H1 (cell line): ENCODE measurements around the gene MAN2C1. TPM values are rescaled to one million over a fixed set of nuclear protein-coding genes. Genes with fewer than 3 reads are reported as not detected.
A peak's percentile ranks its signal among the peaks of the same experiment; 100 is the strongest.

Experiments
- CTCF ChIA-PET: fragments of 300-600 bp; sonication (Branson Sonifier 250); formaldehyde crosslinking; loops from one replicate; lab custom pipeline; 2021; ENCODE audit not compliant: partially characterized antibody; lab: Charles Lee
- POLR2A ChIA-PET: fragments of 300-600 bp; sonication (Branson Sonifier 250); formaldehyde crosslinking; loops from one replicate; lab custom pipeline; 2021; ENCODE audit warnings: inconsistent platforms; ENCODE audit not compliant: partially characterized antibody; lab: Charles Lee
- DNase-seq, 2 experiments: peaks; one replicate each; pipeline versions ENCODE4 v3.0.0 to v3.0.0-alpha.2; 2010 to 2022; ENCODE audit warnings: low spot score in 2 of 2, low read depth in 1 of 2, mixed read lengths in 1 of 2
- FAIRE-seq: peaks from 2 replicates; lab custom pipeline; 2011; peaks lifted over from hg19 to GRCh38; lab: Jason Lieb, UNC
- H2AFZ ChIP-seq: 2 replicates; pipeline ENCODE4 v1.8.1; 2012; ENCODE audit warnings: low read length, inconsistent platforms
- H2AK5ac ChIP-seq: 2 replicates; pipeline ENCODE4 v1.6.1; 2013; ENCODE audit warnings: low read depth, low read length
- H2BK120ac ChIP-seq: replicated peaks from 2 replicates; pipeline ENCODE3; 2013; ENCODE audit warnings: low read depth, low read length, inconsistent platforms
- H2BK12ac ChIP-seq: 2 replicates; pipeline ENCODE4 v1.6.1; 2013; ENCODE audit warnings: low read depth, low read length
- H2BK15ac ChIP-seq: 2 replicates; pipeline ENCODE4 v1.6.1; 2013; ENCODE audit warnings: low read length
- H2BK20ac ChIP-seq: 2 replicates; pipeline ENCODE4 v1.6.1; 2013; ENCODE audit warnings: low read length
- H2BK5ac ChIP-seq: 2 replicates; pipeline ENCODE4 v1.6.1; 2013; ENCODE audit warnings: low read depth, low read length
- H3K14ac ChIP-seq: 2 replicates; pipeline ENCODE4 v1.6.1; 2013; ENCODE audit warnings: inconsistent platforms; ENCODE audit not compliant: insufficient read length
- H3K18ac ChIP-seq: 2 replicates; pipeline ENCODE4 v1.6.1; 2013; ENCODE audit warnings: low read length; ENCODE audit errors: extremely low read depth
- H3K23ac ChIP-seq: 2 replicates; pipeline ENCODE4 v1.6.1; 2013; ENCODE audit warnings: inconsistent platforms; ENCODE audit not compliant: insufficient read length
- H3K23me2 ChIP-seq: 2 replicates; pipeline ENCODE4 v1.6.1; 2013; ENCODE audit warnings: low read depth, low read length
- H3K27ac ChIP-seq: 2 replicates; pipeline ENCODE4 v1.6.1; 2011; ENCODE audit warnings: low read depth, low read length, inconsistent platforms
- H3K27me3 ChIP-seq, 4 experiments: replicated peaks in 1 of 4; 1 replicate in 1 of 4; 2 replicates in 3 of 4; pipeline versions ENCODE4 v1.6.1 to v1.8.1; 2011 to 2013; ENCODE audit warnings: low read length in 3 of 4, mild to moderate bottlenecking in 3 of 4, inconsistent platforms in 2 of 4, mixed read lengths in 2 of 4, moderate library complexity in 1 of 4; ENCODE audit not compliant: control insufficient read depth in 3 of 4, insufficient read depth in 3 of 4; ENCODE audit errors: extremely low read depth in 1 of 4
- H3K36me3 ChIP-seq, 4 experiments: 2 replicates each; pipeline versions ENCODE4 v1.6.1 to v1.8.1; 2011 to 2013; ENCODE audit warnings: mild to moderate bottlenecking in 4 of 4, low read length in 3 of 4, moderate library complexity in 2 of 4, control low read depth in 1 of 4, inconsistent platforms in 1 of 4; ENCODE audit not compliant: insufficient read depth in 4 of 4, control insufficient read depth in 2 of 4
- H3K4ac ChIP-seq: replicated peaks from 2 replicates; pipeline ENCODE3; 2013; ENCODE audit warnings: low read length, low read depth, mixed read lengths, inconsistent platforms; ENCODE audit not compliant: insufficient read length
- H3K4me1 ChIP-seq, 4 experiments: replicated peaks in 1 of 4; 1 replicate in 1 of 4; 2 replicates in 3 of 4; pipeline versions ENCODE4 v1.6.1 to v1.8.1; 2011 to 2013; ENCODE audit warnings: low read length in 3 of 4, inconsistent platforms in 2 of 4, mixed read lengths in 1 of 4; ENCODE audit not compliant: insufficient read depth in 4 of 4, control insufficient read depth in 3 of 4
- H3K4me2 ChIP-seq, 2 experiments: 2 replicates each; pipeline versions ENCODE4 v1.6.1 to v1.8.1; 2011 to 2013; ENCODE audit warnings: low read depth in 2 of 2, low read length in 2 of 2, control low read depth in 1 of 2, inconsistent platforms in 1 of 2, mild to moderate bottlenecking in 1 of 2; ENCODE audit not compliant: insufficient read depth in 1 of 2
- H3K4me3 ChIP-seq, 4 experiments: fragments of 200-600, 300-600 bp in 1 of 4; sonication (generic), shearing (Covaris generic), sonication (Bioruptor Twin) in 1 of 4; 2 replicates each; pipeline versions ENCODE4 v1.5.1 to v1.8.1; 2011 to 2016; ENCODE audit warnings: low read length in 4 of 4, low read depth in 3 of 4, control low read depth in 2 of 4, inconsistent platforms in 2 of 4, mild to moderate bottlenecking in 2 of 4, mixed read lengths in 1 of 4, moderate library complexity in 1 of 4; ENCODE audit not compliant: insufficient read depth in 2 of 4; ENCODE audit errors: extremely low read depth in 1 of 4
- H3K56ac ChIP-seq: replicated peaks from 2 replicates; pipeline ENCODE3; 2013; ENCODE audit warnings: low read depth, mild to moderate bottlenecking, mixed read lengths, low read length, inconsistent platforms; ENCODE audit not compliant: insufficient read length
- H3K79me1 ChIP-seq: 2 replicates; pipeline ENCODE4 v1.6.1; 2013; ENCODE audit warnings: low read depth, low read length, control low read depth
- H3K79me2 ChIP-seq, 2 experiments: 2 replicates each; pipeline versions ENCODE4 v1.6.1 to v1.8.1; 2012 to 2013; ENCODE audit warnings: low read length in 2 of 2, mild to moderate bottlenecking in 2 of 2, inconsistent platforms in 1 of 2; ENCODE audit not compliant: insufficient read depth in 2 of 2, control insufficient read depth in 1 of 2
- H3K9ac ChIP-seq, 4 experiments: replicated peaks in 1 of 4; 1 replicate in 1 of 4; 2 replicates in 3 of 4; pipeline versions ENCODE4 v1.6.1 to v1.8.1; 2011 to 2013; ENCODE audit warnings: low read depth in 3 of 4, low read length in 3 of 4, control low read depth in 2 of 4, mild to moderate bottlenecking in 2 of 4, moderate library complexity in 2 of 4, inconsistent platforms in 1 of 4; ENCODE audit errors: extremely low read depth in 1 of 4
- H3K9me3 ChIP-seq, 2 experiments: 2 replicates each; pipeline versions ENCODE4 v1.6.1 to v1.8.1; 2012 to 2013; ENCODE audit warnings: mild to moderate bottlenecking in 2 of 2, moderate library complexity in 2 of 2, control low read depth in 1 of 2, inconsistent platforms in 1 of 2, low read depth in 1 of 2, low read length in 1 of 2, mixed read lengths in 1 of 2; ENCODE audit not compliant: insufficient read depth in 2 of 2
- H4K20me1 ChIP-seq, 2 experiments: replicated peaks in 1 of 2; 2 replicates each; pipeline versions ENCODE3 to v1.8.1; 2011 to 2013; ENCODE audit warnings: inconsistent platforms in 2 of 2, low read length in 2 of 2, mild to moderate bottlenecking in 1 of 2; ENCODE audit not compliant: insufficient read depth in 2 of 2, control insufficient read depth in 1 of 2
- H4K5ac ChIP-seq: 2 replicates; pipeline ENCODE4 v1.6.1; 2013; ENCODE audit warnings: low read length, low read depth, mixed read lengths, inconsistent platforms; ENCODE audit not compliant: insufficient read length
- H4K8ac ChIP-seq: 2 replicates; pipeline ENCODE4 v1.8.0; 2013; ENCODE audit warnings: mild to moderate bottlenecking, moderate library complexity, low read length, inconsistent platforms; ENCODE audit not compliant: insufficient read depth; ENCODE audit errors: extremely low read depth
- H4K91ac ChIP-seq: replicated peaks from 2 replicates; pipeline ENCODE3; 2013; ENCODE audit warnings: low read length, mixed read lengths, inconsistent platforms; ENCODE audit not compliant: insufficient read length
- BACH1 ChIP-seq: IDR thresholded peaks from 2 replicates; pipeline ENCODE4 v1.6.1; 2012; ENCODE audit warnings: low read length, improper control_type of control experiment
- BCL11A ChIP-seq, 2 experiments: IDR thresholded peaks; one replicate each; pipeline ENCODE4 v1.6.1; 2011; ENCODE audit warnings: low read depth in 2 of 2, low read length in 2 of 2, mild to moderate bottlenecking in 2 of 2
- BRCA1 ChIP-seq: IDR thresholded peaks from 2 replicates; pipeline ENCODE4 v1.6.1; 2012; ENCODE audit warnings: low read depth, low read length, improper control_type of control experiment
- CBX5 ChIP-seq: fragments of 300-800, 300-1000 bp; sonication (generic); IDR thresholded peaks from 2 replicates; pipeline ENCODE4 v1.7.1; 2016; ENCODE audit warnings: antibody characterized with exemption, low read length, low read depth
- CBX8 ChIP-seq: fragments of 300-800, 300-1000 bp; sonication (generic); IDR thresholded peaks from 2 replicates; pipeline ENCODE4 v1.7.1; 2016; ENCODE audit warnings: low read depth, low read length, borderline replicate concordance
- KDM1A ChIP-seq: fragments of 200-600, 300-600 bp; sonication (generic); IDR thresholded peaks from 2 replicates; pipeline ENCODE4 v1.7.1; 2016; ENCODE audit warnings: mild to moderate bottlenecking, low read length, borderline replicate concordance
- POU5F1 ChIP-seq: IDR thresholded peaks from 2 replicates; pipeline ENCODE4 v1.6.1; 2011; ENCODE audit warnings: low read depth, mild to moderate bottlenecking, low read length, moderate library complexity
- SIRT6 ChIP-seq: IDR thresholded peaks from one replicate; pipeline ENCODE4 v1.7.1; 2012; ENCODE audit warnings: low read length, inconsistent platforms
- SRF ChIP-seq: IDR thresholded peaks from 2 replicates; pipeline ENCODE4 v1.6.1; 2011; ENCODE audit warnings: mild to moderate bottlenecking, low read depth, low read length, moderate library complexity
- TEAD4 ChIP-seq: IDR thresholded peaks from 2 replicates; pipeline ENCODE4 v1.6.1; 2012; ENCODE audit warnings: low read depth, low read length, inconsistent platforms, mixed read lengths
- WGBS, 2 experiments: shearing (Covaris generic) in 1 of 2; methylation state at CpG; one replicate each; pipeline versions ENCODE4 v1.1.6 to v1.1.7; 2013 to 2015; ENCODE audit warnings: low lambda C conversion rate in 2 of 2, mixed read lengths in 2 of 2, inconsistent platforms in 1 of 2, low coverage in 1 of 2, missing lambda C conversion rate in 1 of 2; ENCODE audit not compliant: insufficient replicate concordance in 2 of 2, insufficient coverage in 1 of 2, insufficient read length in 1 of 2; ENCODE audit errors: extremely low coverage in 1 of 2, missing lambda C conversion rate in 1 of 2; 5-methylcytosine and 5-hydroxymethylcytosine counted together
- polyA plus RNA-seq, 7 experiments: library from polyadenylated mRNA; depleted of rRNA in 3 of 7; stranded (reverse) in 5 of 7; unstranded in 2 of 7; fragments of >200 nt in 5 of 7; fragments of 200-250 nt in 2 of 7; gene quantifications; 1 replicate in 5 of 7; 2 replicates in 1 of 7; 4 replicates in 1 of 7; pipeline versions ENCODE4 v1.2.1 to v1.2.3, GENCODE V29; 2011 to 2013; ENCODE audit warnings: missing spikeins in 2 of 7, mixed read lengths in 2 of 7
- total RNA-seq: library from RNA; stranded (reverse); fragmentation: NEBNext Ultra II Directional; extraction: Animal tissue kit (Norgen Biotek cat#: 25700); gene quantifications from 2 replicates; pipeline ENCODE4 v1.2.1, GENCODE V29; 2021
- TF ChIP-seq, protein P1 (sequence below), 3 experiments: IDR thresholded peaks; 1 replicate in 2 of 3; 2 replicates in 1 of 3; pipeline versions ENCODE4 v1.5.1 to v1.6.1; 2011; ENCODE audit warnings: low read length in 3 of 3, mild to moderate bottlenecking in 3 of 3, inconsistent platforms in 2 of 3, low read depth in 1 of 3, moderate library complexity in 1 of 3; ENCODE audit not compliant: insufficient read depth in 1 of 3; ENCODE audit errors: control extremely low read depth in 1 of 3

The MAN2C1 gene
- total and polyA plus RNA-seq, 2 of the 8 experiments (the other 6 are each of a cell fraction or from before 2014, with no cell fraction given) = 56.3 to 88.9 TPM

- POLR2A ChIA-PET = interaction anchor here (0.7 to 2.2 kb wide), 6 partner anchors 8 to 286 kb away, joined by 3 to 10 read pairs (median 6); partner anchors contain the start of gene NEIL1
- TF ChIP-seq KDM1A (no peak), SIRT6 (no peak), BCL11A (IDR thresholded peaks at IDR 0.05; ENCODE audit: low read depth in 2 of 2, low read length in 2 of 2) (no peak), SRF (no peak), BACH1 (no peak), CBX8 (no peak), CBX5 (no peak), BRCA1 (no peak), POU5F1 (no peak), TEAD4 (no peak)
- TF ChIP-seq, protein P1, sequence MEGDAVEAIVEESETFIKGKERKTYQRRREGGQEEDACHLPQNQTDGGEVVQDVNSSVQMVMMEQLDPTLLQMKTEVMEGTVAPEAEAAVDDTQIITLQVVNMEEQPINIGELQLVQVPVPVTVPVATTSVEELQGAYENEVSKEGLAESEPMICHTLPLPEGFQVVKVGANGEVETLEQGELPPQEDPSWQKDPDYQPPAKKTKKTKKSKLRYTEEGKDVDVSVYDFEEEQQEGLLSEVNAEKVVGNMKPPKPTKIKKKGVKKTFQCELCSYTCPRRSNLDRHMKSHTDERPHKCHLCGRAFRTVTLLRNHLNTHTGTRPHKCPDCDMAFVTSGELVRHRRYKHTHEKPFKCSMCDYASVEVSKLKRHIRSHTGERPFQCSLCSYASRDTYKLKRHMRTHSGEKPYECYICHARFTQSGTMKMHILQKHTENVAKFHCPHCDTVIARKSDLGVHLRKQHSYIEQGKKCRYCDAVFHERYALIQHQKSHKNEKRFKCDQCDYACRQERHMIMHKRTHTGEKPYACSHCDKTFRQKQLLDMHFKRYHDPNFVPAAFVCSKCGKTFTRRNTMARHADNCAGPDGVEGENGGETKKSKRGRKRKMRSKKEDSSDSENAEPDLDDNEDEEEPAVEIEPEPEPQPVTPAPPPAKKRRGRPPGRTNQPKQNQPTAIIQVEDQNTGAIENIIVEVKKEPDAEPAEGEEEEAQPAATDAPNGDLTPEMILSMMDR (IDR thresholded peaks at IDR 0.05; ENCODE audit: control extremely low read depth in 1 of 3, insufficient read depth in 1 of 3, low read depth in 1 of 3, low read length in 3 of 3) = no peak
Measured at GRCh38 chr15:75335313-75335704, 33.1 kb downstream of the MAN2C1 start.

More at GRCh38 chr15:75335313-75335704, 33.1 kb downstream of the MAN2C1 start:
- H3K79me1 ChIP-seq = 0 out of 2 replicates have a peak, but pooled peaks cover 2% of the 10 kb centered on the region
- no peak overlapping the region for H4K8ac ChIP-seq
- H3K27me3 ChIP-seq = no peaks in the 10 kb centered on the region; a peak in 1 of 7 replicates
- no peak overlapping the region for H3K23ac ChIP-seq
- peaks cover 0 to 7% (median 2%) of the 10 kb centered on the region in 4 experiments; a peak in 5 of 7 replicates for H3K4me1 ChIP-seq
- H3K9me3 ChIP-seq = no peaks in the 10 kb centered on the region
- no peaks in the 10 kb centered on the region for H4K20me1 ChIP-seq
- H3K4me3 ChIP-seq = peak overlapping the region; percentile 50 to 91 (median 86); a peak in 6 of 8 replicates
- peaks cover 3 to 18% (median 5%) of the 10 kb centered on the region in 4 experiments; a peak in 5 of 8 replicates for H3K36me3 ChIP-seq
- peaks cover 0 to 7% of the 10 kb centered on the region in 2 experiments; a peak in 2 of 4 replicates for H3K79me2 ChIP-seq
- no peak overlapping the region for H2BK12ac ChIP-seq
- H2BK20ac ChIP-seq = no peak overlapping the region
- no peak overlapping the region for H3K14ac ChIP-seq
- H3K9ac ChIP-seq = peak overlapping the region in 3 of 4 experiments; percentile 26 to 54 (median 31); a peak in 3 of 7 replicates
- H3K56ac ChIP-seq = no peak overlapping the region
- H3K4ac ChIP-seq = peak overlapping the region; percentile 78
- peak overlapping the region; percentile 25; the same call in 1 of the 2 replicates for H2AFZ ChIP-seq
- no peak overlapping the region for H3K27ac ChIP-seq
- DNase-seq (no peak), FAIRE-seq (no peak)
- H2AK5ac ChIP-seq = no peak overlapping the region
- H2BK5ac ChIP-seq = no peak overlapping the region
- H3K18ac ChIP-seq = no peak overlapping the region
- no peak overlapping the region for H4K5ac ChIP-seq
- H4K91ac ChIP-seq = no peak overlapping the region
- H2BK15ac ChIP-seq = no peak overlapping the region
- H3K4me2 ChIP-seq = peak overlapping the region; percentile 84 to 97
- CTCF ChIA-PET = interaction anchor here (1.2 to 1.4 kb wide), 2 partner anchors 27 to 131 kb away, joined by 3 to 4 read pairs; no protein-coding TSS in a partner anchor
- H2BK120ac ChIP-seq = no peak overlapping the region
- peaks cover 8% of the 10 kb centered on the region for H3K23me2 ChIP-seq
- WGBS, 2 experiments = 65% methylated on average over 3 of the region's 3 CpGs; no CpG with 5 or more reads in 1 of the 2 experiments
